Embryonic facial prominence (tissue), 1 donor: Measurements from ENCODE around the gene EPHB4.
"Not testable (repeated sequence)": the region's sequence is repeated elsewhere in the genome, so short reads cannot be mapped to it uniquely, and the experiment has no call there.

ENCODE experiments used
- DNase-seq: peaks from one replicate; pipeline ENCODE4 v3.0.0-alpha.2; 2016; ENCODE audit errors: extremely low spot score

EPHB4 gene

DNA sequence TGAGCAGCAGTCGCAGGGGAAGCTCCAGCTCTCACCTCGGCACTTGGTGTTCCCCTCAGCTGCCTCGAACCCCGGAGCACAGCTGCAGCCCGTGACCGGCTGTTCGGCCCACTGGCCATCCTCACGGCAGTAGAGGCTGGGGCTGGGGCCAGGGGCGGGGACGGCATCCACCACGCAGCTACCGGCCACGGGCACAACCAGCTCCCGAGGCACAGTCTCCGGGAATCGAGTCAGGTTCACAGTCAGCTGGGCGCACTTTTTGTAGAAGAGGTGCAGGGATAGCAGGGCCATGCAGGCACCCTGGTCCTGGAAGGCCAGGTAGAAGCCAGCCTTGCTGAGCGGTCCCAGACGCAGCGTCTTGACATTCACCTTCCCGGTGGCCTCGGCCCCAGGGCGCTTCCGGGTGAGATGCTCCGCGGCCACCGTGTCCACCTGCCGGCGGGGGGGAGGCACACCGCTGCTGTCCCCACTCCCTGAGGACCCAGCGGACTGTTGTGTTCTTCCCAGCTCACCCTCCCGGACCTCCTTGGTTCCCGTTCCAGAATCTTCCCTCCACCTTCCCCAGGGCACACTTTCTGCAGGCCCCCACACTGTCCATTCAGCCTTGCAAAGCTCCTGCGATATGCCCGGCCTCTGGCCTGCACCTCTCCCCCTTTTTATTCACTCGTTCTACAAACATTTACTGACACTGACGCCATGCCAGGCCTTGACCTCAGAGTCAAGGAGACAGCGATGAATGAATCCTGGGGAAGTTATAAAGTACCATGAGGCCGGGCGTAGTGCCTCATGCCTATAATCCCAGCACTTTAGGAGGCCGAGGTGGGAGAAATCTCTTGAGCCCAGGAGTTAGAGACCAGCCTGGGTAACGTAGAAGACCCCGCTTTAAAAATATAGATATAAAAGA lies 4.8 kb downstream of the EPHB4 start:
- no peak for DNase-seq

DNA sequence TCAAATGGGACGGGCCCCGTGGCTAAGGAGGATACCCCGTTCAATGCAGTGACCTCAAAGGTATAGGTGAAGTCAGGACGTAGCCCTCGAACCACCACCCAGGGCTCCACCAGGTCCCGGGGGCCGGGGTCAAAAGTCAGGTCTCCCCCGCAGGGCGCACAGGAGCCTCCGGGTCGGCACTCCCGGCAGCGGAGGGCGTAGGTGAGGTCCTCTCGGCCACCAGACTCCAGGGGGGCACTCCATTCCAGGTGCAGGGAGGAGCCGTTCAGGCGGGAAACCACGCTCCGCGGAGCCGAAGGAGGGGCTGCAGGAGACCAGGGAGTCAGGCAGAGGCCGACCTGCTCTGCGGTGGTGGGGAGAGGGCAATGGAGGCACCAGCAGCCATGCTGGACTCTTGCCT lies 7.7 kb downstream of the EPHB4 start:
- no peak for DNase-seq

DNA sequence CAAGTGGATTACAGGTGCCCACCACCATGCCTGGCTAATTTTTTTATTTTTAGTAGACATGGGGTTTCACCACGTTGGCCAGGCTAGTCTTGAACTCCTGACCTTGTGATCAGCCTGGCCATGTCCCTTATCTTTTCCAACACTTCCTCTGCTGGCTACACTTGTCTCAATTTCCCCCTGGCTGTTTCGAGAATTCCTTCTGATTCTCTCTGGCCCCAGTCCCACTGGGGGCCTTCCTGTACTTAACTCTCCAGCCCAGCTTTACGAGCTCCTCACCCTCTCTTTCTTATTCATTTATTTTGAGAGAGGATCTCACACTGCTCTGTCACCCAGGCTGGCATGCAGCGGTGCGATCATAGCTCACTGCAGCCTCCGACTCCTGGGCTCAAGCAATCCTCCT lies 8.5 kb downstream of the EPHB4 start:
- DNase-seq = no peak

DNA sequence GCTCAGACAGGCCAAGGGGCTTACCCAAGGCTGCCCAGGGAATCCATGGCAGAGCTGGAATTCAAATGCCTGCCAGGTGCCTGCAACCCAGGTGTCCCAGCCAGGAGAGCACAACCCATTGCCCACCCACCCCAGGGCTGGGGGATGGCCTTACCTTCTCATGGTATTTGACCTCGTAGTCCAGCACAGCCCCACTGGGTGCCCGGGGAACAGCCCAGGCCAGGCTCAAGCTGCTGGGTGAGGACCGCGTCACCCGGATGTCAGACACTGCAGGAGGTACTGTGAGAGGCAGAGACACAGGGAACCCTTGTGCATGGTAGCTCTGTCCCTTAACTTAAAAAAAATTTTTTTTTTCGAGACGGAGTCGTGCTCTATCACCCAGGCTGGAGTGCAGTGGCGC lies 9.0 kb downstream of the EPHB4 start:
- DNase-seq = no peak

DNA sequence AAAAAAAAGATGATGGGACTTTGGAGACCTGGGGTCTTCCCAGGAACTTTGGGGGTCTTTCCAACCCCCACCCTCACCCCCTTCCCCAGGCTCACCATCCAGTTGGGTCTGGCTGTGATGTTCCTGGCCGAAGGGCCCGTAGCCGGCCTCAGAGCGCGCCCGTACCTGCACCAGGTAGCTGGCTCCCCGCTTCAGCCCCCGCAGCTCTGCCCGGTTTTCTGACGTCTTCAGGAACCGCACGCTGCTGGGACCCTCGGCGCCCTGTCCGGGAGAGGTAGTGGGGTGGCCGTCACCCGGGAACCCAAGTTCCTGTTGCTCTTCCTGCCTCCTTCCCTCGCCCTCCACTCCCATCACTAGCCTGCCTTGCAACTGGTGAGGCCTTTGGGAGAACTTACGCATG lies 10.2 kb downstream of the EPHB4 start:
- DNase-seq = no peak

DNA sequence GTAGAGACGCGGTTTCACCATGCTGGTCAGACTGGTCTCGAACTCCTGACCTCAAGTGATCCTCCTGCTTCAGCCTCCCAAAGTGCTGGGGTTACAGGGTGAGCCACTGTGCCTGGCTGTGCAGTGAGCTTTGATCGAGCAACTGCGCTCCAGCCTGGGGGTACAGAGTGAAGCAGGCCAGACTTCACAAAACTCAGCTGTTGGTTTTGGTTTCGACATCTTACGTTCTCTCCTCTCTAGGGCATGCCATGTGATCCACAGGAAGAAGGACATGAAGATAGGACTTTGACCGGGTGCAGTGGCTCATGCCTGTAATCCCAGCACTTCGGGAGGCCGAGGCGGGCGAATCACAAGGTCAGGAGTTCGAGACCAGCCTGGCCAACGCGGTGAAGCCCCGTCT lies 10.8 kb downstream of the EPHB4 start:
- not testable (repeated sequence) for DNase-seq

DNA sequence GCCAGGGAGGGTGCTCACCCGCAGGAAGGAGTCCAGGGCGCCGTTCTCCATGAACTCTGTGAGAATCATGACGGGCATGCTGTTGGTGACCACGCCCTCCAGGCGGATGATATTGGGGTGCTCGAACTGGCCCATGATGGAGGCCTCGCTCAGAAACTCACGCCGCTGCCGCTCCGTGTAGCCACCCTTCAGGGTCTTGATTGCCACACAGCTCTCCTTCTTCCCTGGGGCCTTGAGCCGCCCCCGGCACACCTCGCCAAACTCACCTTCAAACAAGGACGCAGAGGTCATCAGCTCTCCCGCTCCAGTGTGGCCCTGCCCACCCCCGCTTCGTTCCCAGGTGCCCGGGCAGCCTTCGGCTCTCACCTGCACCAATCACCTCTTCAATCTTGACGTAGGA lies 14.6 kb downstream of the EPHB4 start:
- DNase-seq = no peak

DNA sequence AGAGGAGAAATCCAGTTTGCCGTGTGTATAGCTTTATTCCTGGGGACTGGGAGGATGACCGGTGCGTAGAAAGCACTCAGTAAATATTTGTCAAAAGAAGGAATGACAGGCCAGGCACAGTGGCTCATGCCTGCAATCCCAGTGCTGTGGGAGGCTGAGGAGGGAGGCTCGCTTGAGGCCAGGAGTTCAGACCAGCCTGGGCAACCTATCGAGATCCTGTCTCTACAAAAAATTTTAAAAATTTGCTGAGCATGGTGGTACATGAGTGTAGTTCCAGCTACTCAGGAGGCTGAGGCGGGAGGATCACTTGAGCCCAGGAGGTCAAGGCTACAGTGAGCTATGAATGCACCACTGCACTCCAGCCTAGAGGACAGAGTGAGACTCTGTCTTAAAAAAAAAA lies 15.8 kb downstream of the EPHB4 start:
- no peak for DNase-seq

DNA sequence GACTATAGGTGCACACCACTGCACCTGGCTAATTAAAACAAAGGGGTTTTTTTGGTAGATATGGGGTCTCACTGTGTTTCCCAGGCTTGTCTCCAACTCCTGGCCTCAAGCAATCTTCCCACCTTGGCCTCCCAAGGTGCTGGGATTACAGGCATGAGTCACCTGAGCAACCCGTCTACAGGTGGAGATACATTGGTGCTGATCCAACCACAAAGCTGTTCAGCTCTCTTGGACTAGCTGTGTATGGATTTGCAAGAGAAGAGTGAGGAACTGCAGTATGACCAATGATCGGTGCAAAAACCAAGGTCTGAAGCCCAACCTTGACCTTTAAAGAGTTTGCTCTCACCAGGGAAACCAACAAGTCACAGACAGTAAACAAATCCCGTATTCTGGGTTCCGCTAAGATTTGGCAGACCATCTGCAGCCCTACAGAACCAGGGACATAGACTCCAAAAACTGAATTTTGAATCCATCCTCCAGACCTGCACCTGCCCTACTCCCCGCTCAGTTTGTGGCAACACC lies 18.9 kb downstream of the EPHB4 start:
- no peak for DNase-seq

DNA sequence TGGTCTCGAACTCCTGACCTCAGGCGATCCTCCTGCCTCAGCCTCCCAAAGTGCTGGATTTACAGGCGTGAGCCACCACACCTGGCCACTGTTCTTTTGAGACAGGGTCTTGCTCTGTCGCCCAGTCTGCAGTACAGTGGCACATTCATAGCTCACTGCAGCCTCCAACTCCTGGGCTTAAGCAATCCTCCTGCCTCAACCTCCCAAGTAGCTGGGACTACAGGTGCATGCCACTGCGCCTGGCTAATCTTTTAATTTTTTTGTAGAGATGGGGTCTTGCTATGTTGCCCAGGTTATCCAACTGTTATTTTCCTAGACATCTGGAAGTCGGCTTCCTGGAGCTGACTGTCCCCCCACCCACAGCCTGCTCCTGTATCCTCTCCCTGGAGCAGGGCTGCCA lies 20.4 kb downstream of the EPHB4 start:
- not testable (repeated sequence) for DNase-seq

DNA sequence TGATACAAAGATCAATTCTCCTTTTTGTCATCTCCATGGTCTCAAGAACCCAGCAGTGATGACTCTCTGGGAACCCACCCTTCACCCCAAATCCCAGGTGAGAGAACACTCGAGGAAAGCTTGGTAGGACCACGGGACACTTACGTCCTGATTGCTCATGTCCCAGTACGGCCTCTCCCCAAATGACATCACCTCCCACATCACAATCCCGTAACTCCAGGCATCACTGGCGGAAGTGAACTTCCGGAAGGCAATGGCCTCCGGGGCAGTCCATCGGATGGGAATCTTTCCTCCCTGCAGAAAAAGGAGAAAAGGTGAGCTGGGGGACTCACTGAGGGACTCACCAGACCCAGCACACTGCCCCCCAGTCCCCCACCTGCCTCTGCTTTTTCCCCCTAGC lies 21.0 kb downstream of the EPHB4 start:
- no peak for DNase-seq

DNA sequence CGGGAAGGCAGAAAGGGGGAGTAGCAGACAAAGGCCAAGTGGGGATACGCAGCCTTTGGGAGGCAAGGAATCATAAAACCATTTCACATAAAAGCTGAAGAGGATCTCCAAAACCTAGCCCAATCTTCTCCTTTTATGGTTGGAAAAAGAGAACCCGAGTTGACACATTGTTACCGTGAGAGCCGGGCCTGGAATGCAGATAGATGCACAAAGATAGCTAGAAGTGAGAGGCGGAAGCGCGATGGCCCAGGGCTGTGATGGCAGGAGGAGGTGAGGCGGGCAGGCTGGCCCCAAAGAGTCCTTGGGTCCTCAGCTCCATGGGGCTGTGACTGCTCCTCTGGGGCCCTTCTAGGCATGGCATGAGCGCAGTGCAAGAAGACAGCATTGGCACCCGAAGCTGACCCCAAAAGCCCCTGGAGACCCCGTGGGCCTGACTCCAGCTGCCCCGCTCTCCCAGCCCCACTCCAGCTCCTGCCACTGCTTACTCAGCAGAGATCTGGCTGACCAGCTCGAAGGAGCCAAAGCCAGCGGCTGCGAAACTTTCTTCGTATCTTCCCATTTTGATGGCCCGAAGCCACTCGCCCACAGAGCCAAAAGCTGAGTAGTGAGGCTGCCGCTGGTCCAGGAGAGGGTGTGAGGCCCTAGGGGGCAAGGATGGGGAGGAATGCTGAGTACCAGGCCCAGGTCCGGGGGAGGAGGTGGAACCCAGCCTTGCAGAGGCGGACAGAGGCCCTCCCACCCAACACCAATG lies 22.5 kb downstream of the EPHB4 start:
- no peak for DNase-seq

DNA sequence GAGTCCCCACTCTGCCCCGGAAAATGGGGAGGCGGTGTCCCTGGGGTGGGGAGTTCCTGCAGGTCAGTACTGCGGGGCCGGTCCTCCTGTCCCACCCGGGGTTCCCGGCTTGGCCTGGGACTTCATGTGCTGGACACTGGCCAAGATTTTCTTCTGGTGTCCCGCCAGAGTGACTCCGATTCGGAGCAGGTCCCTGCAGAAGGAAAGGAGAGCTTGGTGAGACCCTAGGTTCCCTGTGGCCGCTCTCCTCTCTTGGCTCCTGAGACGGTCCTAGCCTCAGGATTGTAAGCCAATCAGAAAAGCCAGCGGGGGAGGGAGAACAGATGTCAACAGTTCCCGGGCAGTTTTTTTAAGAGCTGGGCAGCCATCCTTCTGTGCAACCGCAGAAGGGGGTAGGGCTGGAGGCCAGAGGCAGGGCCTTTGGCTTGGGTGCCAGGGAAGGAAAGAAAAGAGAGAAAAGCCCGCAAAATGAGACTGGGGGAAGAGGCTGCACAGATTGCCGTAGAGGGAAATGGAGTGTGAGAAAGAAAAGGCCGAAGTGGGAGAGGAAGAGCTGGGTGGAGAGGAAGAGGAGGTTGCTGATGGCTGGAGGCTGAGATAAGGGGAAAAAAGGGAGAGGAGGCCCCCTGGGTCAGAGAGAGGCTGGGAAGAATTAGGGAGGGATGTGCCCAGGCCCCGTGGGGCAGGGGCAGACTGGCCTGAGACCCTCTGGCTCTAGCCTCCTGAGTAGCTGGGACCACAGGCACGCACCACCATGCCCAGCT lies 23.7 kb downstream of the EPHB4 start:
- DNase-seq = peak; percentile 53

DNA sequence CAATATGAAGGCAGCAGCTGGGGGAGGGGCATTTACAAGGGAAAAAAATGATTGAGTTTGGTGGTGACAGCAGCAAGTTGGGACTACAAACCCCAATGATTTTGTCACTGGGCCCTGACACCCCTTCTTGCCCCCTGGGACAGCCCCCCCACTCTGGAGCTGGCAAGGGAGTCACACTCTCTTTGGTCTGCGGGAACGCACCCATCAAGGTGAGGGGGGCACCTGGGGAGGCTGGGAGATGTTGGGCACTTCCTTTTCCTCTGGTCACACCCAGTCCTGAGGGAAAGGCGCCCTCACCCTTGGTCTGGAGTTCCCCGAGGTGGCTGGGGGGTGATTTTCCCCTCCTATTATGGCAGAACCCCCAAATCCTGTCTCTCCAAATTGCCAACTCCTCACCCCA lies 24.4 kb downstream of the EPHB4 start:
- no peak for DNase-seq

DNA sequence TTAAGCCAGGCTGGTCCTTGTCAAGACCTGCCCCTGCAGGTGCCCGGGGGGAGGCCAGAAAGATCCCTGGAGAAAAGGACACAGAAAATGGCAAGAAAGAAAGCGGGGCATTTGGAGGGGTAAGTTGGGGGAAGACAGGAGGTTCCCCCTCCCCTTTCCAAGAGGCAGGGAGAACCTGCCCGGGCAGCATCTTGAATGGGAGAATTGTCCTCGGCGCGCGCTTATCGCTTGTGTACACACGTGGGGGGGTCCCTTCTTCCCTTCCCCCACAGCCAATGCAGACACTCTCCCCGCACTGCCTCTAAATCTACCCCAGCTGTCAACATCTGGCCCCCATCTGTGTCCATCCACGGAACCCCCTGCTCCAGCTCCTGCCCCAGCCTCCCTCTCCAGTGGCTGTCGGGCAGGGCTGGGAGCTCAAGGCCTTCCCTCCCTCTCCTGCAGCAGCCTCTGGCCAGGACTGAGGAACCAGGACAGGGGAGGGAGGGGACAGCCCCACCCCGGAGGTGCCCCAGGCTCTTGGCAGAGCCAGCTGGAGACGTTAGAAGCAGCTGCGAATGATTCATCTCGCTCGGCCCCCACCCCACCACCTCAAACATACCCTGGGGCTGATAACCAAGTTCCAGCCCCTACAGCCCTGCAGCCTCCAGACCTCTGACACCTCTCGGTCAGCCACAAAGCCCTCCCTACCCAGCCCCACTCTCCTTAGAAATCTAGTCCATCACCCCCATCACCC lies 25.3 kb downstream of the EPHB4 start:
- DNase-seq = no peak

DNA sequence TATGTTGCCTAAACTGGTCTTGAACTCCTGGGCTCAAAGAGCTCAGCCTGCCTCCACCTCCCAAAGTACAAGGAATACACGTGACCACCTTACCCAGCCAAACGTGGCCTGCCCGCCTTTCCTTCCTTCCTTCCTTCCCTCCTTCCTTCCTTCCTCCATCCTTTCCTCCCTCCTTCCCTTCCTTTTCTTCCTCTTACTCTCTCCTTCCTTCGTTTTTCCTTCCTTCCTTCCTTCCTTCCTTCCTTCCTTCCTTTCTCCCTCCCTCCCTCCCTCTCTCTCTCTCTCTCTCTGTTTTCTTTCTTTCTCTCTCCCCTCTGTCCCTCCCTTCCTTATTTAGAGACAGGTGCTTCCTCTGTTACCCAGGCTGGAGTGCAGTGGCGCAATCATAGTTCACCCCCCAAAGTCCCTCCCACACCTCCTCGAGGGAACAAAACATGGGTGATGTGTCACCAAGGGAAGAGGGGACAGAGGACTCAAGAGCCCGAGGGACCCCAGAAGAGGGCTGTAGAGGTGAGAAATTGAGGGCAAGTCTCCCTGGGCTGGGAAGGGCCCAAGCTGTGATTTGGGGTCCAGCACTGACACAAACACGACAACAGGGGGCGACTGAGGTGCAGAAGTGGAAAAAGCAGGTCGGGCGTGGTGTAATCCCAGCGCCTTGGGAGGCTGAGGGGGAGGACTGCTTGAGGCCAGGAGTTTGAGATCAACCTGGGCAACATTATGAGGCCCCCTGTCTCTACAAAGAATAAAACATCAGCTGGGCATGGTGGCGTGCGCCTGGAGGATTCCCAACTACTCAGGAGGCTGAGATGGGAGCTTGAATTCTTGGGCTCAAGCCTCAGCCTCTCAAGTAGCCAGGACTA lies 28.1 kb downstream of the EPHB4 start:
- DNase-seq = no peak

DNA sequence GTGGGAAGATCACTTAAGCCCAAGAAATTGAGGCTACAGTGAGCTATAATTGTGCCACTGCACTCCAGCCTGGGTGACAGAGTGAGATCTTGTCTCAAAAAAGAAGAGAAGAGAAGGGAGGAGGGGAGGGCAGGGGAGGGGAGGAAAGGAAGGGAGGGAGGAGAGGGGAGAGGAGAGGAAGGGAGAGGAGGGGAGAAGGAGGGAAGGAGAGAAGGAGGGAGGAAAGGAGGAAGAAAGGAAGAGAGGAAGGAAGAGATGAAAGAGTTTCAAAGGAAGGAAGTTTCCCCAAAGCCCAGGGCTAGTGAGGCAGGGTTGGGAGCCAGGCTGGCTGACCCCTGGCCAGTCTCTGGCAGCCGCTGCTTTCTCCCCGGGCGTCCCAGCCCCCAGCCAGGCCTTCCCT lies 32.6 kb downstream of the EPHB4 start:
- no peak for DNase-seq

DNA sequence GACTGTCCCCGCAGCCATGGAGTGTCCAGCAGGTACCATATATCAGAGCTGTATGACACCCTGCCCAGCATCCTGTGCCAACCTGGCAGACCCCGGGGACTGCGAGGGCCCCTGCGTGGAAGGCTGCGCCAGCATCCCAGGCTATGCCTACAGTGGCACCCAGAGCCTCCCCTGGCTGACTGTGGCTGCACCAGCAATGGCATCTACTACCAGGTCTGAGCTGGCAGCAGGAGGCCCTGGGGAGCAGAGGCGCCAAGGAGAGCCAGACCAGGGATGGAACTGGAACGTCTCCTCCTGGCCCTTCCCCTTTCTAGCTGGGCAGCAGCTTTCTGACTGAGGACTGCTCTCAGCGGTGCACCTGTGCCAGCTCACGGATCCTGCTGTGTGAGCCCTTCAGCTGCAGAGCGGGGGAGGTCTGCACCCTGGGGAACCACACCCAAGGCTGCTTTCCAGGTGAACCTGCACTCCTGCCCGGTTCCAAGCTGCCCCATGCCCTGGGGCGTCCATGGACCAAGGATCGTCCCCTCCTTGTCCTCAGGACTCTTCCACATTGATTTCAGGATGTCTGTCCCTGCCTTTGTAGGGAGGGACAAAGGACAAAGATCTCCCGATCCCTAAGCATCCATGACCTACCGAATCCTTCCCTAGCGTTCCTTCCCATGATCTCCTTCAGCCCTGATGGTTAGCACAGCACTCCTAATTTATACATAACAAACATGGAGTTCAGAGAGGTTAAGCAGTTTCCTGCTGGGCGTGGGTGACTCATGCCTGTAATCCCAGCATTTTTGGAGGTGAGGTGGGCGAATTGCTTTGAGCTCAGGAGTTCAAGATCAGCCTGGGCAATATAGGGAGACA lies 33.3 kb downstream of the EPHB4 start:
- no peak for DNase-seq

DNA sequence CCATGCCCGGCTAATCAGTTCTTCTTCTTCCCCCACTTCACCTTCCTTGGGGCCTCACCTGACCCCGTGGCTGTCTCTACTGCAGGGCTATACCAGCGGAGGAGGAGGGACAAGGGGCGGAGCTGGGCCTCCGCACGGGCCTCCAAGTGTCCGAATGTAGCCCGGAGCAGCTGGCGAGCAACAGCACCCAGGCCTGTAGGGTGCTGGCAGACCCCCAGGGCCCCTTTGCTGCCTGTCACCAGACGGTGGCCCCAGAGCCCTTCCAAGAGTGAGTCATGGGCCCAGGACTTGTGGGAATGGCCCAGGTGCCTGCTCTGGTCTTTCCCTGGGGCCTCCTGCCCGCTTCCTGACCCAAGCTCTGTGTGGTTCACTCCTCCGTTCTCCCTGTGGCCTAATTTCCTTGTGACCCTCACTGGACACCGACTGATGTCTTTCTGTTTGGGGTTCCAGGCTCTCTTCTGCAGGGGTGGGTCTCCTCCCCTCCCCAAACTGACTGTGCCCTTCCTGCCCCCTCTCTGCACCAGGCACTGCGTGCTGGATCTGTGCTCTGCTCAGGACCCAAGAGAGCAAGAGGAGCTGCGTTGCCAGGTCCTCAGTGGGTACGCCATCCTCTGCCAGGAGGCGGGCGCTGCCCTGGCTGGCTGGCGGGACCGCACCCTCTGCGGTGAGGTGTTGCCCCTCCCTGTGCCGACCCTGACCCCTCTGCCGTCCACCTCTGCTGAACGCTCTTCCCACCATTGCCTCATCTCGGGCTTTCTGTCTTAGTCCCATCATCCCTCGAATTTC lies 35.2 kb downstream of the EPHB4 start:
- no peak for DNase-seq
